AML-193 (cell line): ENCODE data around the gene SLC7A10.
"Not testable (repeated sequence)": the region's sequence is repeated elsewhere in the genome, so short reads cannot be mapped to it uniquely, and the experiment has no call there.

Experiments
- DNase-seq, 2 experiments: peaks; one replicate each; lab custom pipeline; 2025; lab: John Stamatoyannopoulos, UW

The SLC7A10 gene

GRCh38 chr19:33175886-33176669 is 49.6 kb downstream of the SLC7A10 start:
- peak in 1 of 2 experiments; percentile 22 for DNase-seq

GRCh38 chr19:33175156-33175782 is 50.4 kb downstream of the SLC7A10 start:
- no peak for DNase-seq

GRCh38 chr19:33174186-33174585 is 51.5 kb downstream of the SLC7A10 start:
- DNase-seq = no peak

- DNase-seq = no peak
Observed at GRCh38 chr19:33171916-33172359, 53.7 kb downstream of the SLC7A10 start.

GRCh38 chr19:33171222-33171795 is 54.3 kb downstream of the SLC7A10 start:
- DNase-seq = no peak

GRCh38 chr19:33168528-33168927 is 57.1 kb downstream of the SLC7A10 start:
- DNase-seq = no peak

GRCh38 chr19:33167438-33167837 is 58.2 kb downstream of the SLC7A10 start:
- DNase-seq = no peak

- not testable (repeated sequence) for DNase-seq
Observed at GRCh38 chr19:33166037-33166436, 59.6 kb downstream of the SLC7A10 start.

- no peak for DNase-seq
Observed at GRCh38 chr19:33163481-33163880, 62.2 kb downstream of the SLC7A10 start.

- DNase-seq = peak; percentile 27 to 41
Observed at GRCh38 chr19:33161201-33161600, 64.4 kb downstream of the SLC7A10 start.

- DNase-seq = no peak
Observed at GRCh38 chr19:33159893-33160292, 65.8 kb downstream of the SLC7A10 start.

- DNase-seq = no peak
Observed at GRCh38 chr19:33159149-33159548, 66.5 kb downstream of the SLC7A10 start.
